Posterior cingulate gyrus (tissue), 11 donors: ENCODE results near the gene SSC5D.
"Not testable (repeated sequence)": the region's sequence is repeated elsewhere in the genome, so short reads cannot be mapped to it uniquely, and the experiment has no call there.

Source experiments
- DNase-seq, 10 donors: peaks; one replicate each; pipeline versions ENCODE4 v3.0.0 to v3.0.0-alpha.2; 2020 to 2021; ENCODE audit warnings: mixed read lengths in 3 of 10
- intact Hi-C: fragments of 100-400 bp; cut with DNase I; formaldehyde crosslinking; loops from one replicate; pipeline ENCODE4 v1.15.1; 2023

The SSC5D gene

GRCh38 chr19:55484593-55485438 is 3.4 kb upstream of the SSC5D start, which contains the start of gene NAT14:
Gene NAT14, plus strand, starts transcription at chr19:55485188. Its CDS starts 521 bp downstream, at chr19:55485709.
- DNase-seq = peak; percentile 37 to 94 (median 64)
- intact Hi-C loops = no loop called here

GRCh38 chr19:55485439-55486011 is 2.7 kb upstream of the SSC5D start:
- intact Hi-C loops = no loop called here
- peak in 1 of 10 donors; percentile 86 for DNase-seq

GRCh38 chr19:55486043-55486970 is 1.9 kb upstream of the SSC5D start:
- peak in 1 of 10 donors; percentile 82 for DNase-seq

GRCh38 chr19:55486971-55487923 is 989 bp upstream of the SSC5D start:
- no peak for DNase-seq
- intact Hi-C loops = no loop called here

More at GRCh38 chr19:55486043-55486970, 1.9 kb upstream of the SSC5D start:
- intact Hi-C loops = no loop called here

GRCh38 chr19:55488986-55489710 is 912 bp downstream of the SSC5D start:
- intact Hi-C loops = no loop called here
- DNase-seq = no peak

- DNase-seq = no peak
- intact Hi-C loops = no loop called here
Measured at GRCh38 chr19:55489711-55490477, 1.7 kb downstream of the SSC5D start.

- intact Hi-C loops = no loop called here
- DNase-seq = peak in 1 of 10 donors; percentile 58
Measured at GRCh38 chr19:55490478-55491432, 2.5 kb downstream of the SSC5D start.

GRCh38 chr19:55491546-55492360 is 3.5 kb downstream of the SSC5D start:
- intact Hi-C loops = no loop called here
- peak in 1 of 10 donors; percentile 39 for DNase-seq

GRCh38 chr19:55492362-55492944 is 4.2 kb downstream of the SSC5D start:
- peak in 1 of 10 donors; percentile 21 for DNase-seq
- intact Hi-C loops = no loop called here

- intact Hi-C loops = no loop called here
- DNase-seq = peak in 1 of 10 donors; percentile 59
Measured at GRCh38 chr19:55493052-55493644, 4.9 kb downstream of the SSC5D start.

GRCh38 chr19:55493645-55494171 is 5.5 kb downstream of the SSC5D start:
- intact Hi-C loops = no loop called here

GRCh38 chr19:55494172-55494761 is 6.0 kb downstream of the SSC5D start:
- peak in 1 of 10 donors; percentile 71 for DNase-seq

More at GRCh38 chr19:55493645-55494171, 5.5 kb downstream of the SSC5D start:
- DNase-seq = no peak

GRCh38 chr19:55495646-55496349 is 7.6 kb downstream of the SSC5D start:
- DNase-seq = peak in 2 of 10 donors; percentile 10 to 20
- intact Hi-C loops = no loop called here

More at GRCh38 chr19:55494172-55494761, 6.0 kb downstream of the SSC5D start:
- intact Hi-C loops = no loop called here

GRCh38 chr19:55496820-55497219 is 8.6 kb downstream of the SSC5D start:
- intact Hi-C loops = not testable (repeated sequence)
- peak in 1 of 10 donors; percentile 35 for DNase-seq
